Measurements from ENCODE around the gene LINS1. TPM values are rescaled to one million over a fixed set of nuclear protein-coding genes. Genes with fewer than 3 reads are reported as not detected.

Gene LINS1
- total RNA-seq, 4 donors from 2014 or later: 11.7 to 33.0 (median 17.6) TPM

DNA sequence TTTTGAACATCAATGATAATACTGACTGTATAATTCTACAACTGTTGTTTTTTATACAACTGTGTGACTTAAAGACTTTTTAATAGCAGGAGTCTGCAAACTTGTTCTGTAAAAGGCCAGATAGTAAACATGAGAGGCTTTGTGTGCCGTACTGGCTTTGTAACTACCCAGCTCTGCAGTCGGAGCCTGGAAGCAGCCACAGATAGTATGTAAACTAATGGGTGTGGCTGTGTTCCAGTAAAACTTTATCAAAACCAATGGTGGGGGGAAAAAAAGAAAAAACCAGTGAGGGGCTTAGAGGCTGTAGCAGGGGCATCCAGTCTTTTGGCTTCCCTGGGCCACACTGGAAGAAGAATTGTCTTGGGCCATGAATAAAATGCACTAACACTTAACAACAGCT lies 12.4 kb upstream of the LINS1 start:
- no peak for DNase-seq (ENCODE audit: extremely low spot score)
- H3K27ac ChIP-seq (replicated peaks in 1 of 4): no peak overlapping the region
- H3K4me1 ChIP-seq: no peaks in the 10 kb centered on the region
- no peak for TF ChIP-seq CTCF (IDR thresholded peaks at IDR 0.05)
- no peak for TF ChIP-seq POLR2AphosphoS5 (IDR thresholded peaks at IDR 0.05)
- TF ChIP-seq EP300 (IDR thresholded peaks at IDR 0.05): no peak
- TF ChIP-seq POLR2A (IDR thresholded peaks at IDR 0.05; ENCODE audit: low read depth): no peak
- H3K9me3 ChIP-seq: no peaks in the 10 kb centered on the region
- no peak overlapping the region for H3K4me3 ChIP-seq
- H3K27me3 ChIP-seq: no peaks in the 10 kb centered on the region
- 87% methylated on average over 2 of the region's 2 CpGs for WGBS
- peaks cover 27 to 80% (median 52%) of the 10 kb centered on the region in 4 donors for H3K36me3 ChIP-seq
- intact Hi-C loops (cut with DNase I): no loop called here

DNA sequence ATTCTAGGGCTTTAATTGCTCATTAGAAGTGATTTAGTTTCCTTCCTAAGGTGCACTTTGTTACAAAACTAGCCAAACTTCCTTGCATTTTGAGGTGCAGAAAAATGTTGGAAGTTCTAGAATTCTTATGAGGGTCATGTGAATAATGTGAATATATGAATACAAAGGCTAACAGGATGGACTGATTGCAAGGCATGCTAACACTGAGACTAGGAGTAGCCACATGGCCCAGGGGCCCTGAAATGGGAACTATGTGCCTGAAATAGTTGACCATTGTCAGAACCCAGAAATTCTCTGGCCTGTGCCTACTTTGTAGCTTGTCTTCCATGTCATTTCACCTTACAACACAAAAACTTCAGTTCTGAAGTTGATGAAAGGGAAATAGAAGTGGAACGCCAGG lies 11.2 kb upstream of the LINS1 start:
- Histone ChIP-seq H3K27ac (replicated peaks in 1 of 4) (no peak overlapping the region), H3K4me3 (no peak overlapping the region), H3K27me3 (no peaks in the 10 kb centered on the region), H3K4me1 (no peaks in the 10 kb centered on the region), H3K36me3 (peaks cover 27 to 82% (median 54%) of the 10 kb centered on the region in 4 donors), H3K9me3 (no peaks in the 10 kb centered on the region)
- intact Hi-C loops (cut with DNase I): no loop called here
- TF ChIP-seq CTCF (IDR thresholded peaks at IDR 0.05) (no peak), POLR2AphosphoS5 (IDR thresholded peaks at IDR 0.05) (no peak), EP300 (IDR thresholded peaks at IDR 0.05) (no peak), POLR2A (IDR thresholded peaks at IDR 0.05; ENCODE audit: low read depth) (no peak)
- WGBS: 100% methylated on average over 1 of the region's 1 CpG
- no peak for DNase-seq (ENCODE audit: extremely low spot score)

GRCh38 chr15:100612539-100612938 lies 10.6 kb upstream of the LINS1 start:
- intact Hi-C loops (cut with DNase I): no loop called here
- H3K36me3 ChIP-seq: peaks cover 27 to 80% (median 52%) of the 10 kb centered on the region in 4 donors

GRCh38 chr15:100602823-100603393 lies 924 bp upstream of the LINS1 start:
- peak overlapping the region; percentile 71 to 94 (median 92) for H3K4me3 ChIP-seq
- peaks cover 0 to 28% (median 6%) of the 10 kb centered on the region in 4 donors for H3K36me3 ChIP-seq
- H3K9me3 ChIP-seq: no peaks in the 10 kb centered on the region
- WGBS: under 1% methylated on average over 13 of the region's 16 CpGs
- DNase-seq (ENCODE audit: extremely low spot score): no peak
- no peaks in the 10 kb centered on the region for H3K27me3 ChIP-seq
- H3K27ac ChIP-seq (replicated peaks in 1 of 4): peak overlapping the region; percentile 86 to 90 (median 88)
- intact Hi-C loops (cut with DNase I): loop anchor here (5.0 kb wide), 1 partner anchor 251 kb away; no protein-coding TSS in a partner anchor
- peaks cover 23 to 45% (median 38%) of the 10 kb centered on the region in 4 donors for H3K4me1 ChIP-seq
- no peak for TF ChIP-seq POLR2AphosphoS5 (IDR thresholded peaks at IDR 0.05)

More at GRCh38 chr15:100612539-100612938, 10.6 kb upstream of the LINS1 start:
- WGBS: 84% methylated on average over 2 of the region's 2 CpGs
- Histone ChIP-seq H3K4me3 (no peak overlapping the region), H3K27me3 (no peaks in the 10 kb centered on the region), H3K4me1 (peaks cover 0 to 4% (median 0%) of the 10 kb centered on the region in 4 donors), H3K27ac (replicated peaks in 1 of 4) (no peak overlapping the region), H3K9me3 (no peaks in the 10 kb centered on the region)
- TF ChIP-seq EP300 (IDR thresholded peaks at IDR 0.05): no peak
- TF ChIP-seq CTCF (IDR thresholded peaks at IDR 0.05): no peak
- no peak for TF ChIP-seq POLR2A (IDR thresholded peaks at IDR 0.05; ENCODE audit: low read depth)
- TF ChIP-seq POLR2AphosphoS5 (IDR thresholded peaks at IDR 0.05): no peak
- DNase-seq (ENCODE audit: extremely low spot score): no peak

- Histone ChIP-seq H3K9me3 (no peaks in the 10 kb centered on the region), H3K4me1 (peaks cover 23 to 42% (median 37%) of the 10 kb centered on the region in 4 donors), H3K4me3 (peak overlapping the region; percentile 71 to 94 (median 92)), H3K36me3 (peaks cover 0 to 19% (median 6%) of the 10 kb centered on the region in 4 donors), H3K27ac (replicated peaks in 1 of 4) (peak overlapping the region; percentile 74 to 88 (median 78)), H3K27me3 (no peaks in the 10 kb centered on the region)
- WGBS: 0% methylated on average over 10 of the region's 21 CpGs
- no peak for DNase-seq (ENCODE audit: extremely low spot score)
- intact Hi-C loops (cut with DNase I): loop anchor here (5.0 kb wide), 1 partner anchor 249 kb away; no protein-coding TSS in a partner anchor
- TF ChIP-seq POLR2A (IDR thresholded peaks at IDR 0.05; ENCODE audit: low read depth) (no peak), POLR2AphosphoS5 (IDR thresholded peaks at IDR 0.05) (no peak), CTCF (IDR thresholded peaks at IDR 0.05) (no peak), EP300 (IDR thresholded peaks at IDR 0.05) (no peak)
Observed at GRCh38 chr15:100601617-100602063, 344 bp downstream of the LINS1 start.
